GM18951 (cell line): ENCODE data around the gene LST1.

Source experiments
- POLR2A ChIP-seq: IDR thresholded peaks from 4 replicates; pipeline ENCODE4 v1.6.1; 2011; ENCODE audit warnings: mild to moderate bottlenecking; ENCODE audit not compliant: insufficient read length, insufficient read depth; ENCODE audit errors: extremely low read depth
- in situ Hi-C: fragments of 300-500 bp; cut with MboI; formaldehyde crosslinking; loops from one replicate; pipeline ENCODE4 v1.12.0; 2022; ENCODE audit warnings: low sequenced_read_pairs, mixed read lengths, inconsistent platforms; ENCODE audit not compliant: unreplicated experiment

The LST1 gene

GRCh38 chr6:31609519-31610406 lies 23.7 kb downstream of the LST1 start:
- in situ Hi-C loops: no loop called here
- no peak for TF ChIP-seq POLR2A

GRCh38 chr6:31610968-31611367 lies 24.9 kb downstream of the LST1 start:
- in situ Hi-C loops: no loop called here
- TF ChIP-seq POLR2A: no peak

- TF ChIP-seq POLR2A: peak; percentile 20
- in situ Hi-C loops: no loop called here
Measured at GRCh38 chr6:31614075-31614619, 28.1 kb downstream of the LST1 start.

- in situ Hi-C loops: no loop called here
- TF ChIP-seq POLR2A: no peak
Measured at GRCh38 chr6:31614684-31615578, 28.9 kb downstream of the LST1 start, which contains the start of gene AIF1. Gene AIF1, plus strand, starts transcription at chr6:31615234. Its CDS starts 96 bp downstream, at chr6:31615330.

GRCh38 chr6:31615748-31616147 lies 29.7 kb downstream of the LST1 start:
- in situ Hi-C loops: no loop called here
- peak; percentile 18 for TF ChIP-seq POLR2A

GRCh38 chr6:31617010-31617409 lies 30.9 kb downstream of the LST1 start:
- in situ Hi-C loops: no loop called here
- no peak for TF ChIP-seq POLR2A

GRCh38 chr6:31619805-31620585 lies 33.9 kb downstream of the LST1 start:
- in situ Hi-C loops: no loop called here
- peak; percentile 83 for TF ChIP-seq POLR2A

- peak; percentile 48 for TF ChIP-seq POLR2A
- in situ Hi-C loops: no loop called here
Measured at GRCh38 chr6:31620586-31621319, 34.7 kb downstream of the LST1 start, which contains the start of gene PRRC2A. Gene PRRC2A, plus strand, starts transcription at chr6:31620715. Its CDS starts 2,075 bp downstream, at chr6:31622790.

GRCh38 chr6:31621320-31621939 lies 35.4 kb downstream of the LST1 start:
- TF ChIP-seq POLR2A: no peak

GRCh38 chr6:31621991-31622390 lies 35.9 kb downstream of the LST1 start:
- in situ Hi-C loops: no loop called here
- TF ChIP-seq POLR2A: no peak

More at GRCh38 chr6:31621320-31621939, 35.4 kb downstream of the LST1 start:
- in situ Hi-C loops: no loop called here

- in situ Hi-C loops: no loop called here
- TF ChIP-seq POLR2A: no peak
Measured at GRCh38 chr6:31622684-31623091, 36.6 kb downstream of the LST1 start.
